Fibroblast of skin of scalp (primary cell): ENCODE measurements around the gene ELL3.
A peak's percentile ranks its signal among the peaks of the same experiment; 100 is the strongest.
"Not testable (repeated sequence)": the region's sequence is repeated elsewhere in the genome, so short reads cannot be mapped to it uniquely, and the experiment has no call there.

Experiments used
- DNase-seq: peaks from one replicate; pipeline ENCODE4 v3.0.0-alpha.2; 2013

The ELL3 gene

GRCh38 chr15:43791993-43792760, 15.4 kb upstream of the ELL3 start, which contains the start of gene SERF2:
Gene SERF2, plus strand, starts transcription at chr15:43792320. Its CDS starts 57 bp downstream, at chr15:43792377.
- DNase-seq, result peak; percentile 100

DNA sequence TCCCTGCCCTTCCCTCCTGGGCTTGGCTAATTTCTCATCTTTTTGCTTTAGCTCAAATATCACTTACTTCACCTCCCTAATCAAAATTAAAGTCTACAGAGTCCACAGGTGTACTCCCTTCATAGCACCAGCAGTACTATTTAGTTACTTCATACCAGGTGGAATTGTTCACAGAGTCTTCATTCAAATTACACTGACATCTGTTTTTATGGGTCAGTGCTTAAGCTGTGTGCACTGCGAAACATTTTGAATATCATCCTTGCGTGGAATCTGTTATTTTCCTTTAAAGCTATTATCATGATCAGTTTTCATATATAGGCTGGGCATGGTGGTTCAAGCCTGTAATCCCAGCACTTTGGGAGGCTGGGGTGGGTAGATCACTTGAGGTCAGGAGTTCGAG, 12.6 kb upstream of the ELL3 start:
- no peak for DNase-seq

DNA sequence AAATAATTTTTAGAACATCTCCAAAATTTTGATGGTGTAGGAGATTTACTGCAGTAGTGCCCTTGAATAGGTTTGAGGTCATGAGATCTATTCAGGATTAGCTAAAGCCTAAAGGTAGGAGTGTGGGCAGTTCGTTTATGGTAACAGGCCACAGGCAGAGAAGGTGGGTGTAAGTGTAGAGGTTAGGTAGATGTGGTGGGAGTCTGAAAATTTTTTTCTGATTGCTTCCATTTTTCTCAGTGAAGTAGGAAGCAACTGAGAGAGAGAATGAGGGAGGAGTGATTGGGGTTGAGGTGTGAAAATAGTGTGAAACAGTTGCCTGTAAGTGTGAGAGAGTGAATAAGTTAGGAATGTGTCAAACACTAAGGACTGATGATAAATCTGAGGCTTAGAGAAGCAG, 2.2 kb upstream of the ELL3 start:
- no peak for DNase-seq

DNA sequence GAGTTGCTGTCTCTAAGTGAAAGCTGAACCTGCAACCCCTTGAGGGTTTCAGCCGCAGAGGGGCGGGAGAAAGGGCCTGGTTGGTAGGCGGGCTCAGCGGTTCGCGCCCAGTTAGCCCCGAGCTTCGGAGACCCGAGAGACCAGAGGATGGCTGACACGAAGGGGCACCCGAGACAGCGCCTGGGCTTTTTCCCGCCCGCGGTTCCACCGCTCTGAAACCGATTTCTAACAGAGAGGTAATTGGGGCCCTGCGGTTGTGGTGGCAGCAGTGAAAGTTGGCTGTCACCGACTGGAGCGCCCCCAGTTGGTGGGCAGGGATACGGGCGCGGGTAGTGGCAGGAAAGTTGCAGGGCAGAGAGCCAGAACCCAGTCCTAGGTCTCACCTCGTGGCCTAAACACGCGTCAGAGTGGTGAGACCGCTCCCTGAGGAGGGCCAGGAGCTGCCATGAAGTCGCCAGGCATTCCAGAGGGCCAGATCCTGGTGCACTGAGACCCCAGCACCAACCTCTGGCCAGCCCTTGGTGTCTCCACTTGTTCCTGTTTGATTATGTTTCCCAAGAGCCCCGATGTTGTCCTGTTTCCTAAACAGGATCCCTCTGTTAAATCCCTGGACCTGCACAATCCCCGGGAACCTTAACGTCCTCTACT, 625 bp upstream of the ELL3 start:
- DNase-seq, result peak; percentile 70

DNA sequence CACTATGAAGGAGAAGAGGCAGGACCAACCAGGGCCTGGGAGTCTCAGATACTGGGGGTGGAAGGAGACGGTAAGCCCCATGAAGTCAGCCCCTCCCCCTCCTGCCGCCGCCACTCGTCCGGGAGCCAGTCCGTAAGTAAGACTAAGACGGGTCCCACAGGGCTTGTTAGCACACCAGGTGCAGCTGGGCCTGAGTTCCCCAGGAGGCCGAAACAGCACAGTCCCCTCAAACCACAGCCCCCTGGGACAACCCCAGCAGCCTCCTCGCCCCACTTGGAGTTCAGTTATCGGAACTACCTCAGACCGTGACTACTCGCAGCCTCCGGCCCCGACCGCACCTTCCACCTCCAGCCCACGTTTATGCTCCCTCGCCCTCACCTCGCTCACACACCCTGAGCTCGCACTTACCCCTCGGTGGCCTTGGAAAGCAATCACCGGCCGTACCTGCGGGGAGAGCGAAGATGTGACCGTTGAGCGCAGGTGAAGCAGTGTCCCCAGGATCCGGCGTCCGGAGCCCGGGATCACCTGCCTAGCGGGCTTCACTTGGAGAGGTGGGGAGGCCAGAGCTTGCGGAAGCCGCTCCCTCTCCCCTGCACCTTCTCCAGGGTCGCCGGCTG, 557 bp downstream of the ELL3 start:
- no peak for DNase-seq

DNA sequence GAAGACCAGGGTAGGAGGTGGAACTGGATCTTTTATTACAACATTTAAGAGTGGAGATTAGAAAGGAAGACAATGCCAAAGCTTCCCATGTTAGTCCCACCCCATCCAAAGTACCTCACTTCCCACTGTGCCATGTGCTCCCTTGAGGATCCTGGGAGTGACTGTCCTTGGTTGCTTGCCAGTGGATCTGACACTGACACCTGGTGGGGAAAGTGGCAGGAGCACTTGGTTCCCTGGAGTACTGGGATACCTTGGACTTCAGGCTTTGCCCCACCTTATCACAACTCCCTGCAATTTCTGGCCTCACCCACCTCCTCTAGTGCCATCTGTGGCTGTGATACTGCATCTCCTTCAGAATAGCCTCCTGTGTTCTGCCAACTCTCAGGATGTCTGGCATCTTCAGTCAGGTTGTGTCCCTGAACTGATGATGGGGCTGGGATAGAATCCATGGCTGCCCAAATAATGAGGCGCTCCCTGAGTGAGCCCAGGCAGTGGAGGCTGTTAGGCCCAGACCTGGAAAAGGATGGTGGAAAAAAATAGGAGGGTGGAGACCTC, 1.3 kb downstream of the ELL3 start:
- DNase-seq, result peak; percentile 62

DNA sequence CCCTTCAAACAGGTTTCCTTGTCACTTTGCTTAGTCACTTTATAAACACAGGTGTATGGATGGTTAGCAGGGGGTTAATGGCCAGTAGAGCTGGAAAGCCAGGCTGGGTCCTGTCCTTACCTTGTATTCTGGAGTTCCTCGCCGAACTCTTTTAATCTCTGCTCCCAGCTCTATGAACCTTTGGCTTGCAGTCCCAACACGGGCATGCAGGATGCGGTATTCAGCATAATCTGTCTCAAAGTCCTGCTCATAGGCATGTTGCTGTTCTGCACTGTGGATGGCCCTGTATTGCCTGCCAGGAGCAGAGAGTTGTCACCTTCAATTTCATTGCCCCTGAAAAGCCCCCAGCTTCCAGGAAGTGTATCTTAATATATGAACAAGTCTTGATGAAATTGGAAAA, 2.7 kb downstream of the ELL3 start:
- DNase-seq, result no peak

DNA sequence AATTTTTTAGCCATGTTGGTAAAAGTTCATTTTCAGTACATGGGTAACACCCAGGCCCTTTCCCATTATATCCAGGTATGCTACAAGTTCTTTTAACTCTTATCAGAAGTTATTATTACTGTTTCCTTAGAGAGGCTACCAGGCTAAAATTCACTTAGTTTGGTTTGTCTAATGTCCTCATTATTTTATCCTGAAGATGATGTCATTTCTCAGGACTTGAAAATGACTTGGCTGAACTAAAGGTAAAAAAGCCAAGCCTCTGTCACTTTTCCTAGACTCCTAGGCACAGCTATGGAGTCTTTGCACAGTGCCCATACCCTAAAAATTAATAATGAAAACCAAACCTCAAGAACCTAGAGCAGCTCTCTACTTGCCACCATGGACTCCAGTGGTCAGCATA, 4.1 kb downstream of the ELL3 start:
- DNase-seq, result no peak

- no peak for DNase-seq
Measured at GRCh38 chr15:43771816-43772215, 5.0 kb downstream of the ELL3 start.

GRCh38 chr15:43769584-43770228, 7.1 kb downstream of the ELL3 start:
- DNase-seq, result peak; percentile 67

GRCh38 chr15:43763819-43764446, 12.8 kb downstream of the ELL3 start:
- DNase-seq, result no peak

- peak; percentile 67 for DNase-seq
Measured at GRCh38 chr15:43762824-43763223, 13.9 kb downstream of the ELL3 start.

DNA sequence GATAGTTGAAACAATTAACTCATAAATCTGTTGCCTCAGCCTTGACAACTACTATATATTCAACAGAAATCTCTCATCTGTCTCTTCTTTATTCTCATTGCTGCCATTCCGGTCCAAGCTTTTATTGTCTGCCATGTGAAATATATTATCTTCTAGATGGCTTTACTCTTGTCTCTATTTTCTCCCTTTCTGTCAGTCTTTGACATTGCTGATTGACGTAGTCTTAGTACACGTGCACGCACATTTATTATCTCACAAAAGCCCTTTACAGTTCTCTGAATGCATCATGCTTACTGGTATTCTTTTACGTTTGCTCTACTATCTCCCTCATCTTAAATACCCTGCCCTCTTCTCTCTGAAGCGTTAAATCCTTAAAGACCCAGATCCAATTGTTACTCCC, 24.9 kb downstream of the ELL3 start:
- DNase-seq, result no peak

DNA sequence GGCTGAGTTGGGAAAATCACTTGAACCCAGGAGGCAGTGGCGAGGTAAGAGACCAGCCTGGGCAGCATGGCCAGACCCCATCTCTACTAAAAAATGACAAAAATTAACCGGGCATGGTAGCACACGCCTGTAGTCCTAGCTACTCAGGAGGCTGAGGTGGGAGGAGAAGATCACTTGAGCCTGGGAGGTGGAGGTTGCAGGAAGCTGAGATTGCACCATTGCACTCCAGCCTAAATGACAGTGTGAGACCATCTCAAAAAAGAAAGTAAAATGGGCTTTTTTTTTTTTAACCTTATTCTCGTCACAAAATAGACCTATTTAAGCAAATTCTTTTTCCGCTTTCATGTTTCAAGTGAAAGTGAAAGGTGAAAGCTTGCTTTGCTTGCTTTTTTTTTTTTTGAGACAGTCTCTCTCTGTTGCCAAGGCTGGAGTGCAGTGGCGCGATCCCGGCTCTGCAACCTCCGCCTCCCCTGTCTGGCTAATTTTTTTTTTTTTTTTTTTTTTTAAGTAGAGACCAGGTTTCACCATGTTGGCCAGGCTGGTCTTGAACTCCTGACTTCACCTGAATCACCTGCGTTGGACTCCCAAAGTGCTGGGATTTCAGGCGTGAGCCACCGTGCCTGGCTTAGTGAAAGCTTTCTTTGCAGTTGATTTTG, 26.9 kb downstream of the ELL3 start:
- DNase-seq, result no peak

- DNase-seq, result peak; percentile 38
Measured at GRCh38 chr15:43748376-43748775, 28.4 kb downstream of the ELL3 start.

GRCh38 chr15:43746903-43747309, 29.9 kb downstream of the ELL3 start:
- peak; percentile 45 for DNase-seq

GRCh38 chr15:43746245-43746902, 30.4 kb downstream of the ELL3 start, which contains the start of gene PDIA3:
Gene PDIA3, plus strand, starts transcription at chr15:43746438. Its CDS starts 102 bp downstream, at chr15:43746540.
- DNase-seq, result peak; percentile 93

DNA sequence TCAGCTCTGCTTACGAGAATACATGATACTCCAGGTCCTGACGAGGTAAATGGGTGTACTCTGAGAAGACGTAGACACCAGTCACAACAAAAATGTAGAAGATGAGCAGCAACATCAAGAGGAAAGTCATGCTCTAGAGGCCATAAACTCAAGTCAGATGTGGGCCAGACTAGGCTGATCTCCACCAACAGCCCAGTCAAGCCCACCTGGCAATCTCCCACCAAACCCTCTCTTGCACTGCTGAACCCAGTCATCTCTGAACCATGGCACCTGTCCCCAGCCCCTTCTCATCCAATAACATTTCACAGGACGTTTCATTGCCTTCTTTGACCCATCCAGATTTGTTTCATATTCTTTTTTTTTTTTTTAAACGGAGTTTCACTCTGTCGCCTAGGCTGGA, 41.4 kb downstream of the ELL3 start:
- no peak for DNase-seq

- peak; percentile 50 for DNase-seq
Measured at GRCh38 chr15:43728053-43728725, 48.6 kb downstream of the ELL3 start.

- DNase-seq, result not testable (repeated sequence)
Measured at GRCh38 chr15:43726306-43726705, 50.5 kb downstream of the ELL3 start.

DNA sequence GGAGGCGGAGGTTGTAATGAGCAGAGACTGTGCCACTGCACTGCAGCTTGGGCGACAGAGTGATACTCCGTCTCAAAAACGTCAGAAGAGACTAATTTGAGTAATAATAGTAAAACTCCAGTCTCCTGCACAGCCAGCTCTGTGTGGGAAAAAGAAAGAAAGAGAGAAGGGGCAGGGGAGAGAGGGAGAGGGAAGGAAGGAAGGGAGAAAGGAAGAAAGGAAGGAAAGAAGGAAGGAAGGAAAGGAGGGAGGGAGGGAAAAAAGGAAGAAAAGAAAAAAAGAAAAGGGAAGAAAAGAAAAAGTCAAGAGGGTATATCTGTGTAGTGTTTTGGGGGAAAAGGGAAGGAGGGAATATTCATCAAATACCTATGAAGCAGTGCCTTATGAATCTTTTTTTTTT, 53.6 kb downstream of the ELL3 start:
- no peak for DNase-seq
